ENCODE data around the gene B3GALNT2.

B3GALNT2 gene

DNA sequence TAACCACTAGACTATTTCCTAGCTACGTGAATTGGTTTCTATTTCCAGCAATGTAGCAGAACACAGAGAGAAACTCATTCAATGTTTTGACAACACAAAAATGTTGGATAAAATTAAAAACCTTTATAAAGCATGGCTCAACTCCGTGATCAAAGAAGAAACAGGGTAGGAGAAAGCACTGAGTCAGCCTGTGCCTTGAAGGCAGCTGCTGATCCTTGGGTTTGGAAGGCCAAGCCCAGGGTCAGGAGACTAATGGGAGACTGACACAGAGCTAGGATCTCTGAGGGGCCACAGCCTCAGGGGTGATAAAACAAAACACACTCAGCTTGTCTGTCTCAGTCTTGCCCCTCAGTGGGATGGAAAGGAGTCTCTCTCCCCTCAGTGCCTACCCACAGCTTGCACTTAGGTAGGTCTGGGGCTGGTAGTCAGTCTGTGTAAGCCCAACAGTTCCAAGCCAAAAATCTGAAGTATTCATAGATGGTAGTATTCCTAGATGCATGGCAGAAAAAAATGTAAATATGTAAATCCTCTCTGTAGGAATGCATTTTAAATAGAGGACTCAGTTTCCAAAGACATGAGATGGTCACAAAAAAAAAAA lies 53.3 kb downstream of the B3GALNT2 start:
- DNase-seq = no peak

DNA sequence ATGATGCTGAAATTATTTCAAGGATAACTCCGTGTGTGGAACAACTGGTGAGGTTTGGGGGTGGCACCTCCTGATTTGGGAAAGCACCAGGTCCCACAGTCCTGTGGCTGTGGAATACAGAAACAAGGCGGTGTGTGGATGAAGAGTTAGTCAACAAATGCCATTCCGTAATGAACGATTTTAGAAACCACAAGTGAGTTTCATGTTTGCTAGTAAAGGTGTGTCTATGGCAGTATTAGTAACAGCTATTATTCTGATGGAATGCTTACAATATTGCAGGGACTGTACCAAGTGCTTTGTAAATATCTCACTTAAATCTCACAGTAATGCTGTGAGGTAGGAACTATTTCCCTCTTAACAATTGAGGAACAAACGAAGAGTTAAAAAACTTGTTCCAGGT lies 53.8 kb downstream of the B3GALNT2 start:
- no peak for DNase-seq

GRCh38 chr1:235448616-235449015 lies 55.6 kb downstream of the B3GALNT2 start:
- DNase-seq = no peak

GRCh38 chr1:235442788-235443429 lies 61.3 kb downstream of the B3GALNT2 start:
- no peak for DNase-seq

DNA sequence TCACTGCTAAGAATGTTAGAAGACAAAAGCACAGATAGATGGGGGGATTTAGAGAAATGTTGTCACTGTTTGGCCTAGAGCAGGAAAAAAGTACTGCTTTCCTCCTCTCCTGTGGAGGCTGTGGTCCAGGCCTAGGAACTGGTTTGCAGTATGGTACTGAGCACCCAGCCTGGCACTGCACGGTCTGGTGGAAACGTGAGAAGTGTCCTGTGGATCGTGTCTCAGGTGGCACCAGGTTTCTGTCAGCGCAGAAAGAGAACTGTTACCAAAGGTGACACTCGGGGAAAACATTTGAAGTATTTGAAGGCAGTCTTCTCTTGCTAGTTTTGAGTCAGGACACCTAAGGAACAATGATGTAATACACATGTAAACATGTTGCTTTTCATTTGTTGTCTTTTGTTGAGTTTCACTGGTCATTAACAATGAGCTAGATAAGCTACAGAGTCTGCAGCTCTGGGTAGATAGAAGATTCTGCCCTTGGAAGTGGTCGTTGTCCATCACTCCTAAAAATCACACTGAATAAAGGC lies 63.0 kb downstream of the B3GALNT2 start:
- no peak for DNase-seq

- DNase-seq = no peak
Measured at GRCh38 chr1:235434001-235434400, 70.3 kb downstream of the B3GALNT2 start.

DNA sequence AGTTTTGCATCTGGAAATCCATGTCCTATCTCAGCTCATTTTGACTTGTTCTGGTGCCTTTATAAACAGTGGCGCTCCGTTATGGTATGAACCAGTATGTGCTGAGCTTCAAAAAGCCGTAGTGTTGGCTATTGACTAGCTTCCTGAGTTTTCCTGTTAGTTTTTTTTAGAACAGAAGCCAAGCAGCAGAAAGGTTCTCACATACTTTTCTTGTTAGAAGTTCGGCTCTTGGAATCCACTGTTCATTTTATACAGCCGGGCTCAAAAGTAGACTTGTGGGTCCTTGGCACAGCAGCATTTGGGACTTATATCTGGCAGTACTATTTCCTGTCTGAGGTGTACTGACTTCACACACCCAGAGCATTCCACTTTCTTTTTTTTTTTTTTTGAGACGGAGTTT lies 73.3 kb downstream of the B3GALNT2 start:
- DNase-seq = no peak

DNA sequence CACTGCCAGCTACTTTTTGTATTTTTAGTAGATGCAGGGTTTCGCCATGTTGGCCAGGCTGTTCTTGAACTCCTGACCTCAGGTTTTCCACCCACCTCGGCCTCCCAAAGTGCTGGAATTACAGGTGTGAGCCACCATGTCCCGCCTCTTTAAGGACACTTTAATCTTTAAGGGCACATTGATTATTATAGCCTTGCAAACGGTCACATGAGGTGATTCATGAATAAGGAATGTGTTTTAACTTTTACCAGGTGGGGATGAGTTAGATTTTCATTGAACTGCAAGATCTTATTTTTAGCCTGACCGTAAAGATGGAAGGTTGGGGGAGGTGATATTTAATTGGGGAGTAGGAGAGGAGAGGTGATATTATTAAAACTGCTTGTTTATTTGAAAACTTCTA lies 75.1 kb downstream of the B3GALNT2 start:
- DNase-seq = no peak

- DNase-seq = no peak
Measured at GRCh38 chr1:235427447-235427846, 76.8 kb downstream of the B3GALNT2 start.

GRCh38 chr1:235426680-235427079 lies 77.6 kb downstream of the B3GALNT2 start:
- DNase-seq = no peak

GRCh38 chr1:235426143-235426542 lies 78.1 kb downstream of the B3GALNT2 start:
- no peak for DNase-seq

- DNase-seq = no peak
Measured at GRCh38 chr1:235425357-235425756, 78.9 kb downstream of the B3GALNT2 start.

DNA sequence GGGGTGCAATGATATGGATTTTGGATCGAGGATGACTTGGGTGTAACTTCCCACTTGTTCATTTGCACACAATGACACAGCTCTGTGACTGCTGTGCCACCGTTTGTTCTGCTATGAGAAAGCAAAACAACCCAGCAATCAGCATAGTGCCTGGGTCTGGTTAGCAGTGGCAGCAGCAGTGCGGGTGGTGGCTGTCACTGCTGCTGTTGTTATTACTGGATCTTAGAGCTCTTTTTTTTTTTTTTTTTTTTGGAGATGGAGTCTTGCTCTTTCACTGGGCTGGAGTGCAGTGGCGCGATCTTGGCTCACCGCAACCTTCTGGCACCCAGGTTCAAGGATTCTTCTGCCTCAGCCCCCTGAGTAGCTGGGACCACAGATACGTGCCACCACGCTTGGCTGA lies 80.2 kb downstream of the B3GALNT2 start:
- DNase-seq = no peak

DNA sequence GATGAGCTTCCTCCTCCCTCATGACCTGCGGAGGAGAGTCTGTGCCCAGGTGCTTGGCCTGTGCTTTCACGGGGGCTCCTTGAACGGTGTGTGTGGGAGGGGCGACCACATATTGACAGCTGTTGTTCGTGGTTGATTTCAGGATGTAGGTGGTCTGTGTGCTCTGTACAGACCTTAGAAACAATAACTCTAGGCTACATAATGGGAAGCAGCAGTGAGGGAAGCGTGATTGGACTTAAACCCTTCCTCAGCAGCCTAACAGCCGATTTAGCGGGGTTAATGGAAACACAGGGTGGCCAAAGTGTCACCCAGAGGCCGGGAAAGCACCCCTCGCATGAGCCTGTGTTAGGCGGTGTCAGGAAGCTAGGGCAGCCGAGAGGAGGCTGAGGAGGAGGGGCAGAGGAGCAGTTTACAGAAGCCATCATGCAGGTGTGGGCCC lies 81.0 kb downstream of the B3GALNT2 start:
- peak in 1 of 5 donors; percentile 2 for DNase-seq

- no peak for DNase-seq
Measured at GRCh38 chr1:235421751-235422150, 82.5 kb downstream of the B3GALNT2 start.

GRCh38 chr1:235417086-235417697 lies 87.1 kb downstream of the B3GALNT2 start:
- DNase-seq = peak in 4 of 5 donors; percentile 19 to 62 (median 50)

GRCh38 chr1:235416662-235417049 lies 87.6 kb downstream of the B3GALNT2 start:
- DNase-seq = no peak

- peak; percentile 18 to 65 (median 39) for DNase-seq
Measured at GRCh38 chr1:235415008-235415904, 89.0 kb downstream of the B3GALNT2 start.

DNA sequence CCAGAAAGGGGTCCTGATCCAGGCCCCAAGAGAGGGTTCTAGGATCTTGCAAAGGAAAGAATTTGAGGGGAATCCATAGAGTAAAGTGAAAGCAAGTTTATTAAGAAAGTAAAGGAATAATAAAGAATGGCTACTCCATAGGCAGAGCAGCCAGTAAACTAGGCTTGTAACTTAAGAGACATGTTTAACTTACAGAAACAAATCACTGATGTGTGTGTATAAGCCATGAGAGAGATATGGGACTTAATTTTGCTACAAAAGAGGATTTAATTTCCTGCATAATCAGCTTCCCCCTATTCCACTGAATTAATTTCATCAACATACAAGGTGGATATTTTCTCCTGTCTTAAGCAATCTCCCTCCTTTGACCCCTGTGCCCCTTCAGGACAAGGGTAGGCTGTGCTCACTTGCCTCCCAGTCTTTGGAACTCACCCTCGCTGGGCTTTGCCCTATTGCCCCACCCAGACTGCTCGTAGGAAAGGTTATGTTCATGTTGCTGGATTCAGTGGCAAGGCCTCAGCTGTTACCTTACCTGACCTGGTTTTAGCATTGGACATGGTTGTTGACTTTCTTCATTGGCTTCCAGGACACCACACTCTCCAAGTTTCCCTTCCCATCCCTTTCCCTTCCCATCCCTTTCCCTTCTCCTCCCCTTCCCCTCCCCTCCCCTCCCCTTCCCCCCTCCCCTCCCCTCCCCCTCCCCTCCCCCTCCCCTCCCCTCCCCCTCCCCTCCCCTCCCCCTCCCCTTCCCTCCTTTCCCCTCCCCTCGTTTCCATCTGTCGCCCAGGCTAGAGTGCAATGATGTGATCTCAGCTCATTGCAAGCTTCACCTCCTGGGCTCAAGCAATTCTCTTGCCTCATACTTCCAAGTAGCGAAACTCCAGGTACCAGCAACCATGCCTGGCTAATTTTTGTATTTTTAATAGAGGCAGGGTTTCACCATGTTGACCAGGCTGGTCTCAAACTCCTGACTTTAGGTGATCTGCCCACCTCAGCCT lies 92.5 kb downstream of the B3GALNT2 start:
- no peak for DNase-seq

- DNase-seq = no peak
Measured at GRCh38 chr1:235410467-235410866, 93.8 kb downstream of the B3GALNT2 start.

GRCh38 chr1:235409042-235409820 lies 95.0 kb downstream of the B3GALNT2 start:
- no peak for DNase-seq

Data from T-helper 1 cell (primary cell).